HepG2 (cell line): ENCODE results near the gene MYL1. TPM values are rescaled to one million over a fixed set of nuclear protein-coding genes. Genes with fewer than 3 reads are reported as not detected.

Source experiments
- ATAC-seq: fragments of 200-7000 bp; cut with Tn5 transposase; 3 replicates; pipeline ENCODE4 v1.9.1; 2020; ENCODE audit warnings: mild to moderate bottlenecking, moderate library complexity
- BruUV-seq: library from RNA; stranded (reverse); fragments of 400-500 nt; replicated peaks from 2 replicates; lab custom pipeline; 2021; lab: Mats Ljungman, UMichigan
- CTCF ChIA-PET: fragments of 300-600 bp; formaldehyde crosslinking; extraction: SDS; loops from one replicate; lab custom pipeline; 2021; ENCODE audit warnings: low total read pairs, inconsistent platforms, low intra/inter-chr PET ratio; lab: Yijun Ruan, JAX
- POLR2A ChIA-PET: fragments of 350-600 bp; sonication (Branson Sonifier 250); formaldehyde crosslinking; loops from one replicate; lab custom pipeline; 2020; ENCODE audit warnings: antibody characterized with exemption, inconsistent platforms; lab: Yijun Ruan, JAX
- DNase-seq: peaks from one replicate; pipeline ENCODE4 v3.0.0-alpha.2; 2015; ENCODE audit warnings: low spot score
- FAIRE-seq: peaks from 3 replicates; lab custom pipeline; 2011; peaks lifted over from hg19 to GRCh38; lab: Jason Lieb, UNC
- H2AFZ ChIP-seq: one replicate; pipeline ENCODE4 v1.6.1; 2011; ENCODE audit warnings: low read length, inconsistent platforms
- H3K27ac ChIP-seq: fragments of 300-600 bp; 3 replicates; pipeline ENCODE4 v1.8.0; 2011; ENCODE audit warnings: mixed run types, mild to moderate bottlenecking, mixed read lengths, low read length, inconsistent platforms; ENCODE audit not compliant: insufficient read depth; ENCODE audit errors: extremely low read length
- H3K27me3 ChIP-seq, 2 experiments: fragments of 200-600 bp in 1 of 2; 2 replicates in 1 of 2; 3 replicates in 1 of 2; pipeline versions ENCODE4 v1.6.0 to v1.8.0; 2011; ENCODE audit warnings: low read length in 2 of 2, mild to moderate bottlenecking in 2 of 2, moderate library complexity in 2 of 2, inconsistent platforms in 1 of 2; ENCODE audit not compliant: insufficient read depth in 2 of 2, control insufficient read depth in 1 of 2
- H3K36me3 ChIP-seq, 2 experiments: fragments of 200-600 bp in 1 of 2; replicated peaks in 1 of 2; 2 replicates in 1 of 2; 3 replicates in 1 of 2; pipeline versions ENCODE4 v1.5.1 to v1.8.0; 2011; ENCODE audit warnings: low read length in 2 of 2, inconsistent platforms in 1 of 2; ENCODE audit not compliant: insufficient read depth in 2 of 2, control insufficient read depth in 1 of 2
- H3K4me1 ChIP-seq: 2 replicates; pipeline ENCODE4 v1.5.1; 2012; ENCODE audit warnings: low read length, inconsistent platforms; ENCODE audit not compliant: insufficient read depth
- H3K4me2 ChIP-seq: 2 replicates; pipeline ENCODE4 v1.6.0; 2011; ENCODE audit warnings: low read depth, low read length, inconsistent platforms
- H3K4me3 ChIP-seq, 3 experiments: fragments of 200-600 bp in 1 of 3; sonication (generic), shearing (Covaris generic) in 1 of 3; replicated peaks in 1 of 3; 2 replicates each; pipeline ENCODE4 v1.5.1; 2011 to 2016; ENCODE audit warnings: low read length in 3 of 3, inconsistent platforms in 2 of 3, low read depth in 2 of 3, mild to moderate bottlenecking in 2 of 3, control low read depth in 1 of 3, mixed read lengths in 1 of 3; ENCODE audit not compliant: insufficient read depth in 1 of 3
- H3K79me2 ChIP-seq: one replicate; pipeline ENCODE4 v1.6.1; 2011; ENCODE audit warnings: low read length, inconsistent platforms; ENCODE audit not compliant: insufficient read depth
- H3K9ac ChIP-seq: 2 replicates; pipeline ENCODE4 v1.6.0; 2011; ENCODE audit warnings: mild to moderate bottlenecking, low read depth, low read length, inconsistent platforms; ENCODE audit not compliant: insufficient read depth
- H3K9me3 ChIP-seq: 2 replicates; pipeline ENCODE4 v1.5.1; 2012; ENCODE audit warnings: mild to moderate bottlenecking, low read length
- H4K20me1 ChIP-seq: 2 replicates; pipeline ENCODE4 v1.6.0; 2011; ENCODE audit warnings: inconsistent platforms, mild to moderate bottlenecking, low read length, moderate library complexity; ENCODE audit not compliant: insufficient read depth
- GLI4 ChIP-seq: sonication (generic); formaldehyde crosslinking; IDR thresholded peaks from 2 replicates; pipeline ENCODE4 v1.5.1; 2020; ENCODE audit warnings: missing genetic modification reagents, mild to moderate bottlenecking, moderate library complexity, borderline replicate concordance
- HDAC2 ChIP-seq: sonication (generic); formaldehyde crosslinking; IDR thresholded peaks from 2 replicates; pipeline ENCODE4 v1.4.0; 2020; ENCODE audit warnings: missing genetic modification reagents
- LCORL ChIP-seq, 2 experiments: fragments of 450-650 bp in 1 of 2; sonication (generic) in 1 of 2; formaldehyde crosslinking in 1 of 2; IDR thresholded peaks; 2 replicates each; pipeline versions ENCODE4 v1.5.0 to v1.6.1; 2017 to 2020; ENCODE audit warnings: antibody characterized with exemption in 1 of 2, missing genetic modification reagents in 1 of 2
- MYC ChIP-seq: sonication (generic); formaldehyde crosslinking; IDR thresholded peaks from 2 replicates; pipeline ENCODE4 v1.9.0; 2021; ENCODE audit warnings: missing genetic modification reagents, borderline replicate concordance
- ZMYM4 ChIP-seq: sonication (generic); formaldehyde crosslinking; IDR thresholded peaks from 2 replicates; pipeline ENCODE4 v1.8.1; 2023; ENCODE audit warnings: mild to moderate bottlenecking, missing genetic modification reagents
- ZNF3 ChIP-seq: IDR thresholded peaks from 2 replicates; pipeline ENCODE4 v1.7.0; 2017; ENCODE audit warnings: inconsistent platforms
- WGBS: methylation state at CpG from one replicate; pipeline ENCODE4 v1.1.6; 2017; ENCODE audit warnings: low lambda C conversion rate; 5-methylcytosine and 5-hydroxymethylcytosine counted together
- in situ Hi-C: cut with HindIII; loops from 2 replicates; pipeline ENCODE4 v1.10.0; 2017; ENCODE audit warnings: low pct_unique_long_range_greater_than_20kb; ENCODE audit not compliant: extremely low pct_ligation_motif_present
- intact Hi-C: fragments of 100-400 bp; cut with micrococcal nuclease; formaldehyde crosslinking; loops from one replicate; pipeline ENCODE4 v1.10.0; 2022; ENCODE audit not compliant: unreplicated experiment
- polyA plus RNA-seq, 8 experiments: library from polyadenylated mRNA; depleted of rRNA in 3 of 8; stranded (reverse) in 7 of 8; unstranded in 1 of 8; fragments of >200 nt; fragmentation: Illumina TruSeq in 4 of 8; extraction: Trizol in 4 of 8; gene quantifications; 2 replicates each; pipeline versions ENCODE4 v1.2.1 to v1.2.3, GENCODE V29; 2011 to 2016; ENCODE audit warnings: low read depth in 4 of 8, missing spikeins in 1 of 8, mixed read lengths in 1 of 8; ENCODE audit not compliant: insufficient read depth in 1 of 8
- total RNA-seq, 5 experiments: library from RNA; depleted of rRNA; stranded (reverse); fragments of >200 nt; fragmentation: Illumina TruSeq; extraction: Trizol; gene quantifications; 2 replicates each; pipeline ENCODE4 v1.2.3, GENCODE V29; 2016; ENCODE audit warnings: low read depth in 1 of 5
- TF ChIP-seq, protein P1 (sequence below): sonication (generic); formaldehyde crosslinking; IDR thresholded peaks from 2 replicates; pipeline ENCODE4 v1.4.0; 2020; ENCODE audit warnings: missing genetic modification reagents, mild to moderate bottlenecking, borderline replicate concordance

Gene MYL1
- total and polyA plus RNA-seq, 2 of the 13 experiments (the other 11 are each of a cell fraction or from before 2014, with no cell fraction given), result not detected

GRCh38 chr2:210318486-210318885 lies 3.5 kb upstream of the MYL1 start (continued):
- TF ChIP-seq, protein P1, sequence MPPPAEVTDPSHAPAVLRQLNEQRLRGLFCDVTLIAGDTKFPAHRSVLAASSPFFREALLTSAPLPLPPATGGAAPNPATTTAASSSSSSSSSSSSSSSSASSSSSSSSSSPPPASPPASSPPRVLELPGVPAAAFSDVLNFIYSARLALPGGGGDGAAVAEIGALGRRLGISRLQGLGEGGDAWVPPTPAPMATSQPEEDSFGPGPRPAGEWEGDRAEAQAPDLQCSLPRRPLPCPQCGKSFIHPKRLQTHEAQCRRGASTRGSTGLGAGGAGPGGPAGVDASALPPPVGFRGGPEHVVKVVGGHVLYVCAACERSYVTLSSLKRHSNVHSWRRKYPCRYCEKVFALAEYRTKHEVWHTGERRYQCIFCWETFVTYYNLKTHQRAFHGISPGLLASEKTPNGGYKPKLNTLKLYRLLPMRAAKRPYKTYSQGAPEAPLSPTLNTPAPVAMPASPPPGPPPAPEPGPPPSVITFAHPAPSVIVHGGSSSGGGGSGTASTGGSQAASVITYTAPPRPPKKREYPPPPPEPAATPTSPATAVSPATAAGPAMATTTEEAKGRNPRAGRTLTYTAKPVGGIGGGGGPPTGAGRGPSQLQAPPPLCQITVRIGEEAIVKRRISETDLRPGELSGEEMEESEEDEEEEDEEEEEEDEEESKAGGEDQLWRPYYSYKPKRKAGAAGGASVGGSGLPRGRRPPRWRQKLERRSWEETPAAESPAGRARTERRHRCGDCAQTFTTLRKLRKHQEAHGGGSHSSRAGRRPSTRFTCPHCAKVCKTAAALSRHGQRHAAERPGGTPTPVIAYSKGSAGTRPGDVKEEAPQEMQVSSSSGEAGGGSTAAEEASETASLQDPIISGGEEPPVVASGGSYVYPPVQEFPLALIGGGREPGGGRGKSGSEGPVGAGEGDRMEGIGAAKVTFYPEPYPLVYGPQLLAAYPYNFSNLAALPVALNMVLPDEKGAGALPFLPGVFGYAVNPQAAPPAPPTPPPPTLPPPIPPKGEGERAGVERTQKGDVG (CRISPR knock-in tag), result no peak
- TF ChIP-seq LCORL (IDR thresholded peaks at IDR 0.05) (no peak), LCORL (CRISPR knock-in tag; IDR thresholded peaks at IDR 0.05) (no peak), ZMYM4 (CRISPR knock-in tag) (no peak), GLI4 (CRISPR knock-in tag) (no peak)

DNA sequence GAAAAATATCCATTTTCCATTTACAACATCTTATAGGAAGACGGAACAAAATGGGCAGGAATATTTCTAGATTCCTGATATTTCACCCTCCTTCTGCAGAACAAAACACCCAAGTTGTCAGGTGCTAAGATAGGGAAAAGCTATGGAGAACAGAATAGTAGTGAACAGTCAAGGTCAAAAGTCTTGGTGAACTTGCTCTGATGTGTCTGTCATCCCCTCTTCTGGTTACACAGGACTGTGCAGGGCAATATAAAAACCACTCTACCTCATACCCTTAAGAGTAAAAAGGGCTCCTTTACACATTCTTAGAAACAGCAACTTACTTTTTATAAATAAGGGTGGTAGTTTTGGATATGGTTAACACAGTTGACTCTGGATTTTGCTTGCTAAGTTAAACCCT lies 4.4 kb downstream of the MYL1 start:
- WGBS, result 2% methylated on average over 1 of the region's 1 CpG
- Histone ChIP-seq H3K36me3 (no peaks in the 10 kb centered on the region), H3K4me3 (no peak overlapping the region), H4K20me1 (no peaks in the 10 kb centered on the region), H3K4me2 (no peak overlapping the region), H3K9me3 (no peaks in the 10 kb centered on the region), H3K27me3 (no peaks in the 10 kb centered on the region), H3K27ac (no peak overlapping the region), H3K79me2 (no peaks in the 10 kb centered on the region), H3K9ac (no peak overlapping the region), H2AFZ (no peak overlapping the region), H3K4me1 (no peaks in the 10 kb centered on the region)
- BruUV-seq, result no TSS peak
- CTCF ChIA-PET, result no interaction called here
- no peak for TF ChIP-seq MYC
- TF ChIP-seq HDAC2 (CRISPR knock-in tag), result no peak
- no peak for TF ChIP-seq ZNF3
- ATAC-seq (no peak), FAIRE-seq (no peak), DNase-seq (no peak)
- intact Hi-C loops (no loop called here), in situ Hi-C loops (no loop called here)
- POLR2A ChIA-PET, result no interaction called here
